Bronchial epithelial cell (primary cell): Measurements from ENCODE around the gene GRPR. TPM values are rescaled to one million over a fixed set of nuclear protein-coding genes. Genes with fewer than 3 reads are reported as not detected.

Source experiments
- DNase-seq: peaks from one replicate; pipeline ENCODE4 v3.0.0-alpha.2; 2010; ENCODE audit warnings: low read depth
- FAIRE-seq: peaks from 2 replicates; lab custom pipeline; 2011; peaks lifted over from hg19 to GRCh38; lab: Jason Lieb, UNC
- H3K27me3 ChIP-seq: 2 replicates; pipeline ENCODE4 v1.5.1; 2011; ENCODE audit warnings: low read length; ENCODE audit not compliant: control insufficient read depth, insufficient read depth
- H3K36me3 ChIP-seq: 2 replicates; pipeline ENCODE4 v1.5.1; 2011; ENCODE audit warnings: low read length; ENCODE audit not compliant: control insufficient read depth, insufficient read depth
- H3K4me3 ChIP-seq: 2 replicates; pipeline ENCODE4 v1.5.1; 2011; ENCODE audit warnings: mild to moderate bottlenecking, low read depth, low read length, control low read depth
- CTCF ChIP-seq: IDR thresholded peaks from 2 replicates; pipeline ENCODE4 v1.5.1; 2011; ENCODE audit warnings: mild to moderate bottlenecking, moderate library complexity, low read length, control low read depth, inconsistent platforms; ENCODE audit not compliant: insufficient read depth, severe bottlenecking
- total RNA-seq: library from RNA; depleted of rRNA; stranded (reverse); fragments of >200 nt; gene quantifications from 2 replicates; pipeline ENCODE4 v1.2.1, GENCODE V29; 2014

Gene GRPR
- total RNA-seq, 1 donor from 2014 or later: not detected

- Histone ChIP-seq H3K27me3 (no peaks in the 10 kb centered on the region), H3K36me3 (no peaks in the 10 kb centered on the region), H3K4me3 (no peak overlapping the region)
- no peak for TF ChIP-seq CTCF
- DNase-seq (no peak), FAIRE-seq (no peak)
Observed at GRCh38 chrX:16082470-16083085, 40.8 kb upstream of the GRPR start.

- DNase-seq (no peak), FAIRE-seq (no peak)
- TF ChIP-seq CTCF: no peak
- no peaks in the 10 kb centered on the region for H3K27me3 ChIP-seq
- no peak overlapping the region for H3K4me3 ChIP-seq
- no peaks in the 10 kb centered on the region for H3K36me3 ChIP-seq
Observed at GRCh38 chrX:16087076-16087475, 36.3 kb upstream of the GRPR start.

GRCh38 chrX:16089086-16089485 is 34.3 kb upstream of the GRPR start:
- Histone ChIP-seq H3K4me3 (no peak overlapping the region), H3K27me3 (no peaks in the 10 kb centered on the region), H3K36me3 (no peaks in the 10 kb centered on the region)
- TF ChIP-seq CTCF: no peak
- DNase-seq: no peak
- no peak for FAIRE-seq

GRCh38 chrX:16096141-16096540 is 27.2 kb upstream of the GRPR start:
- FAIRE-seq: no peak
- DNase-seq: no peak
- TF ChIP-seq CTCF: no peak
- Histone ChIP-seq H3K4me3 (no peak overlapping the region), H3K27me3 (peaks cover 1% of the 10 kb centered on the region), H3K36me3 (no peaks in the 10 kb centered on the region)

GRCh38 chrX:16100673-16101072 is 22.7 kb upstream of the GRPR start:
- Histone ChIP-seq H3K36me3 (no peaks in the 10 kb centered on the region), H3K4me3 (no peak overlapping the region), H3K27me3 (peaks cover 1% of the 10 kb centered on the region)
- no peak for FAIRE-seq
- DNase-seq: no peak
- no peak for TF ChIP-seq CTCF

GRCh38 chrX:16101581-16101980 is 21.8 kb upstream of the GRPR start:
- Histone ChIP-seq H3K4me3 (no peak overlapping the region), H3K36me3 (no peaks in the 10 kb centered on the region), H3K27me3 (peaks cover 1% of the 10 kb centered on the region)
- DNase-seq (no peak), FAIRE-seq (peak; percentile 55)
- no peak for TF ChIP-seq CTCF
